H7 (cell line): ENCODE data around the gene THY1. TPM values are rescaled to one million over a fixed set of nuclear protein-coding genes. Genes with fewer than 3 reads are reported as not detected.
A peak's percentile ranks its signal among the peaks of the same experiment; 100 is the strongest.
"Not testable (repeated sequence)": the region's sequence is repeated elsewhere in the genome, so short reads cannot be mapped to it uniquely, and the experiment has no call there.

Experiments
- DNase-seq: peaks from one replicate; pipeline ENCODE4 v3.0.0; 2012
- H3K27me3 ChIP-seq: 2 replicates; pipeline ENCODE4 v1.6.0; 2011; ENCODE audit warnings: mild to moderate bottlenecking, low read length; ENCODE audit not compliant: control insufficient read depth, insufficient read depth
- H3K36me3 ChIP-seq: replicated peaks from 2 replicates; pipeline ENCODE4 v1.5.1; 2011; ENCODE audit warnings: low read length; ENCODE audit not compliant: control insufficient read depth, insufficient read depth
- H3K4me3 ChIP-seq: 2 replicates; pipeline ENCODE4 v1.5.1; 2011; ENCODE audit warnings: low read depth, mild to moderate bottlenecking, control low read depth, low read length, moderate library complexity; ENCODE audit not compliant: insufficient read depth
- total RNA-seq: library from RNA; depleted of rRNA; stranded (reverse); fragments of >200 nt; shearing (Covaris generic); gene quantifications from 2 replicates; pipeline ENCODE4 v1.2.3, GENCODE V29; 2014

THY1 gene
- total RNA-seq, 1 experiment from 2014 or later, result 319 TPM

DNA sequence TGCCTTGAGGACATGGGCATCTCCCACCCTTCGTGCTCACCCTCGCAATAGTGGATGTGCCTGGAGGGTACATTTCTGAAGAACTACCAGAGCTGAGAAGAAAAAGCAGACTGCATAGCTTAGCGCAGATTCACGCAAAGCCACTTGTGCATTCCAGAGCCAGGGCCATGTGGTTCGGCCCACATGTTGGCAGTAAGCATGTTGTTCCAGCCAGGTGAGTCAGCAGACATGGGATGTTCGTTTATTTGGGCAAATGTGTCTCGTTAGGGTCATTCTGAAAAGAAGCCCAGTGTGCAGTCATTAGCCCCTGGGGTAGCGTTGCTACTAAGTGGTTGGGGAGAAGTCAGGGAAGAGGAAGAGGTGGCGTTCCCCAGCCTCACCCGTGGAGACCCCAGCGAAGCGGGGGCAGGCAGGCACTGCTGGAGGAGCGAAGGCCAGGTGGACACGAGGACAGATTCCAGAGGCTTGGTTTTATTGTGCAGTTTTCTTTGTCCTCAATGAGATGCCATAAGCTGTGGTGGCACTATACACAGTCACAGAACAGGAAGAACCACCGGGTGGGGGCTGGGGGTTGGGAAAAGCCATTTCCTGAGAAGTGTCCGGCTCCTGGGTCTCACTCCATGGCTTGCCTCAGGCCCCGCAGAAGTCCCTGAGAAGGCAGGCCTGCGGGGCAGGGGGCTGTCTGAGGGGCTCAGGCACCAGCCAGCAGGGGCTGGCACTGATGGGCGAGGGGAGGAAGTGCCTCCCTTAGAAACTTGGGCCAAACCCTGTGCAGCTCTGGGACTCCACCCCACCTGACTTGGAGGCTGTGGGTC lies 5.0 kb downstream of the THY1 start:
- DNase-seq, result peak; percentile 55
- Histone ChIP-seq H3K27me3 (no peaks in the 10 kb centered on the region; the same call in 1 of the 2 replicates), H3K36me3 (peaks cover 29% of the 10 kb centered on the region), H3K4me3 (no peak overlapping the region)

DNA sequence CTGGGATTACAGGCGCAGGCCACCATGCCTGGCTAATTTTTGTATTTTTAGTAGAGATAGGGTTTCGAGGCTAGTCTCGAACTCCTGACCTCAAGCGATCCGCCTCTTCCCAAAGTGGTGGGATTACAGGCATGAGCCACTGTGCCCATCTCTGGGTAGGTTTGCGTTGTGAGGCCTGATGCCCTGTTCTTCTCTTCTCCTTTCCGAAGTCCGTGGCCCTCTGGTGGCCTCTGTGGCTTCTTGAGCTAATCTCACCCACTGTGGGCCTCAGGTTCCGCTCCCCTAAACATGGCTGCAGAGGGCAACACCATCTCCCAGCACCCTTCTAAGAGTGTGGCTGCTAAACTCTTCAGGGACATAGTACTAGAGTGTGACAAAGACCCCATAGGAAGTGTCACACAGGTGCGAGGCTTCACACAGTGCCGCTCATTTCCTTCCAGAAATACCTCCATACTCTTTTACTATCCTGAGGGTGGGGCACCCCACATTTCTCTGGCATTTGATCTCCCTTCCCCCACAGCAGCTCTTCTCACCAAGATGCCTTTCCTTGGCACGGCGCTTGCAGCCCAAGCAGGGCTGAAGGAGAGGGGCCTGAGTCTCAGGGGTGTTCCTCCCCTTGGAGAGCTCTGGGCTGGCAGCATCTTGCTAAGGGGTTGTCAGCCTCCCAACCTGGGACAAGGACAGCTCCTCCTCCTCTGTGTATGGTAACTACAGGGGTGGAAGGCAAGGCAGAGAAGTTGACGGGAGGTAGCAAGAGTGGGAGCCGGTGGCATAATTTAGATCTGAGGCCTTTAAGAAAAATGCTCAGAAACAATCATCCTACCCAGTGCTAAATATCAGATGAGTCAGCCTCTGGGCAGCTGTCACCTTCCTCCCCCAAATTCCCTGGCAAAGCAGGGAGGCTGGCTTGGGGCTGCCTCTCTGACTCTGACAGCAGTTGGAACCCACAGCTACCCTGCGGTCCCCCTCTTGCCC lies 6.1 kb downstream of the THY1 start:
- H3K4me3 ChIP-seq, result no peak overlapping the region
- peaks cover 29% of the 10 kb centered on the region for H3K36me3 ChIP-seq
- no peaks in the 10 kb centered on the region for H3K27me3 ChIP-seq
- DNase-seq, result peak; percentile 65

DNA sequence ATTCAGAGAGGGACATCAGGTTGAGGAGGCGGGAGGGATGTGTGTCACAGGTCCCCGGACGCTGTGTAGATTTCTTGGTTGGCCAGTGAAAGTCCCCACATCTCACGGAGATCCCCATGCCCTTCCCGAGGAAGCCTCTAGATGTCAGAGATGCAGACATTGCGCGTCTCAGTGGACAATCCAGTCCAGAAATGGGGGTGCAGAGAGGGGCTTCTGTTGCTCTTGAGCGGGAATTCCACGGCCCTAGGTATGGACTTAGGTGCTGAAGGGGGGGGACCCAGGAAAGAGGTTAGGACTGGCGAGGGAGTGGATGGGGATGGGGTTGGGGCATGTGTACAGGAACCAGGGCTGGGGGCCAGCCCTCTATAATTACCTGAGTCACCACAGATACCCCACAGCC lies 7.0 kb downstream of the THY1 start:
- H3K36me3 ChIP-seq, result peaks cover 25% of the 10 kb centered on the region
- peak; percentile 37 for DNase-seq
- no peaks in the 10 kb centered on the region for H3K27me3 ChIP-seq
- no peak overlapping the region for H3K4me3 ChIP-seq

DNA sequence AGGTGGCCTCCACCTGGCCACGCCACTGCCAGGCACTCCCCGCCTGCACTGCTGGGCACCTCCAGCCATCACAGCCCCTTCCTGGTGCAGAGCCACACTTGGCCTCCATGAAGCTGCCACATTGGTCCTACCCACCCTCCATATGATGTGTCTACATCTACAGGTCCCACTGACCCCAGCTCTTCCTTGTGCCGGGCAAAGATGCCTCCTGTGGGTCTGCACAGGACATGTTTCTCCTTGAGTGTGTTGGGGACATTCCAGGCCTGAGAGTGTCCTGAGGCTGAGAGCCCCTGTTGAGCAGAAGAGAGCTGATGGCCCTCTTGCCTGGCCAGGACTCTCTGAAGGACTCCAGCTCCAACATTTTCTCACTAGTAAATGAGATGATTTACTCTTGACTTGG lies 7.5 kb downstream of the THY1 start:
- peaks cover 21% of the 10 kb centered on the region for H3K36me3 ChIP-seq
- no peak overlapping the region for H3K4me3 ChIP-seq
- no peak for DNase-seq
- H3K27me3 ChIP-seq, result no peaks in the 10 kb centered on the region

DNA sequence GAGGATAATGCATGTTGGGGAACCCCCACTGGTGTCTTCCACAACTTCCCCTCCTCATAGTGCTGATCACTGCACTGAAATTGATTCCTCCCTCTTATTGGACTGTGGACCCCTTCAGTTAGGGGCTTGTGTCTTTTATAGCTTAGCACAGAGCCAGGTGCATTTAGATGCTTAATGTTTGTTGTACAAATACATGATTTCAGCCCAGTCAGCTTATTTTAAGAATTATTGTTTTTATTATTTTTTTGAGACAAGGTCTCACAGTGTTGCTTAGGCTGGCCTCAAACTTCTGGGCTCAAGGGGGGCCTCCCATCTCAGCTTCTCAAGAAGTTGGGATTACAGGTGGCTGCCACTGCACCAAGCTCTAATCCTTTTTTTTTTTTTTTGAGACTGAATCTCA lies 8.2 kb downstream of the THY1 start:
- H3K27me3 ChIP-seq, result no peaks in the 10 kb centered on the region

DNA sequence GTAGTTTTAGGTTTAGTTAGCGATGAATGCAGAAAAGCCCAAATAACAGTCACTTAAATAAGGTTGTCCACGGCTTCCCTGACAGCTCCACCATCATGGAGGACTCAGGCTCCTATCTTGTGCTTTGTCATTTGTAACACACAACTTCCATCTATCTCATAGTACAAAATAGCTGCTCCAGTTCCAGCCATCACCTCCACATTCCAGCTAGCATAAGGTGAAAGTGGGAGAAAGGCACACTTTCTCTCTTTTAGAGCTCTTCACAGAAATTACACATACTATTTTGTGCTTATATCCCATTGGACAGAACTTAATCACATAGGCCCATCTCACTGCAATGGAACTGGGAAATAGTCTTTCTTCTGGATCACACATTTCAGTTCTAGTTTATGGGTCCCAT lies 8.7 kb downstream of the THY1 start:
- Histone ChIP-seq H3K27me3 (no peaks in the 10 kb centered on the region), H3K4me3 (no peak overlapping the region), H3K36me3 (peaks cover 9% of the 10 kb centered on the region)
- no peak for DNase-seq

More for the DNA sequence above, 8.2 kb downstream of the THY1 start:
- H3K4me3 ChIP-seq, result no peak overlapping the region
- DNase-seq, result no peak
- peaks cover 13% of the 10 kb centered on the region for H3K36me3 ChIP-seq

DNA sequence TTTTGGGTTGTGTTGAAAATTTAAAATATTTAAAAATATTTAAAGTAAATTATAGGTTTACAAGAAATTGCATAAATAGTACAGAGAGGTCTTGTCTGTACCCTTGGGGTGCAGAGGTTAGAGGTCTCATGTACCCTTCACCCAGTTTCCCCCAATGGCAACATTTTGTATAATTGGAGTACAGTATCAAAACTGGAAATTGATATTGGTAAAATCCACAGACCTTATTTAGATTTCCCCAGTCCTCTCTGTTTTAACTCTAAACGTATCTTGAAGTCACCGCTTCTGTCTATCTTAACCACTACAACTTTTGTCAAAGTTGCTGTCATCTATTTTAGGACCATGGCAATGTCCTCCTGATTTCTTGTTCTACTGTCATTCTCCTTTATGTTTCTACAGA lies 10.9 kb downstream of the THY1 start:
- H3K4me3 ChIP-seq, result no peak overlapping the region
- H3K27me3 ChIP-seq, result no peaks in the 10 kb centered on the region
- no peaks in the 10 kb centered on the region for H3K36me3 ChIP-seq
- DNase-seq, result no peak

DNA sequence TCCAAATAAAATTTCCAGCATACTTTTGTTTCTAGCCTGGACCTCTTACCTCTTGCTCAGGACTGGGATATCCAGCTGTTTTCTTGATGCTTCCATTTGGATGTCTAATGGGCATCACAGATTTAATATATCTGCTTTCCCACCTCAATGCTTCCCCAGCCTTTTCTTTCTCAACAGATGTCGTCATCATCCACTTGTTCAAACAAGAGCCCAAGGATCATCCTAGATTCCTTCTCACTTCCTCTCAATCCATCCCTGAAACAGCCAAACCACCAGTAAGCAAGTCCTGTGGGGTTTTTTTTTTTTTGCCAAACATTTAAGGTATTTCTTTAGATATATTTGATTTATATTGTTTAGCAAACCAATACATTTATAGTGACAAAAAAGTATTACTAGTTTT lies 12.5 kb downstream of the THY1 start:
- Histone ChIP-seq H3K36me3 (no peaks in the 10 kb centered on the region), H3K27me3 (no peaks in the 10 kb centered on the region), H3K4me3 (no peak overlapping the region)
- DNase-seq, result no peak

DNA sequence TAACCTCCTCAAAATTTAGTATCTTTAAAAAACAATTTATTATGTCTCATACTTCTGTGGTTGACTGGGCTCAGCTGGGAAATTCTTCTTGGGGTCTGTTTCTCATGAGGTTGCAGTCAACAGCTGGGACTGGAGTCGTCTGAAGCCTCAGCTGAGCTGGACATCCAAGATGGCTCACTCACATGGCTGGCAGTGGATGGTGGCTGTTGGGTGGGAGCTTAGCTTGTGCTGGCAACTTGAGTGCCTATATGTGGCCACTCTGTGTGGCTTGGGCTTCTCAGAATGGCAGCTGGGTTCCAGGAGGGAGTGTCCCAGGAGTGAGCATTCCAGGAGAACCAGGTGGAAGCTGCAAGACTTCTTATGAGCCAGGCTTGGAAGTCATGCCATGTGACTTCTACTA lies 13.2 kb downstream of the THY1 start:
- Histone ChIP-seq H3K4me3 (no peak overlapping the region), H3K36me3 (no peaks in the 10 kb centered on the region), H3K27me3 (no peaks in the 10 kb centered on the region)
- no peak for DNase-seq

DNA sequence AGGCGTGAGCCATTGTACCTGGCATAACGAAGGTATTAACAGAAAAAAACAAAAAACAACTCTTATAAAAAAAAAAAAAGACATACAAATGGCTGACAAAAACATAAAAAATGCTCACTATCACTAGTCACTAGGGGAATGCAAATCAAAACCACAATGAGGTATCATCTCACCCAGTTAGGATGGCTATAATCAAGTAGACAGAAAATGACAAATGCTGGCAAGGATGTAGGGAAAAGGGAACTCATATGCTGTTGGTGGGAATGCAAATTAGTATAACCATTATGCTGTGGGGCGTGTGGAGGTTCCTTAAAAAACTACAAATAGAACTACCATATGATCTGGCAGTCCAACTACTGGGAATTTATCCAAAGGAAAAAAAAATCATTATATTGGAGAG lies 17.0 kb downstream of the THY1 start:
- H3K4me3 ChIP-seq, result no peak overlapping the region
- H3K27me3 ChIP-seq, result no peaks in the 10 kb centered on the region
- no peaks in the 10 kb centered on the region for H3K36me3 ChIP-seq
- DNase-seq, result no peak

DNA sequence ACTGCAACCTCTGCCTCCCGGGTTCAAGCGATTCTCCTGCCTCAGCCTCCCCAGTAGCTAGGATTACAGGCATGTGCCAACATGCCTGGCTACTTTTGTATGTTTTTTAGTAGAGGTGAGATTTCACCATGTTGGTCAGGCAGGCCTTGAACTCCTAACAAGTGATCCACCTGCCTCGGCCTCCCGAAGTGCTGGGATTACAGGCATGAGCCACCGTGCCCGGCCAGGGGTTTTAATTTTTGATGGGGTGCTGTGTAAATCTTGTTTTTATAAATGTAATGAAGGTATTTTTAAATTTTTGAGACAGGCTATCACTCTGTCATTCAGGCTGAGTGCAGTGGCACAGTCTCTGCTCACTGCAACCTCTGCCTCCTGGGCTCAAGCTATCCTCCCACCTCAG lies 17.5 kb downstream of the THY1 start:
- not testable (repeated sequence) for DNase-seq, H3K27me3 ChIP-seq, H3K4me3 ChIP-seq, H3K36me3 ChIP-seq

DNA sequence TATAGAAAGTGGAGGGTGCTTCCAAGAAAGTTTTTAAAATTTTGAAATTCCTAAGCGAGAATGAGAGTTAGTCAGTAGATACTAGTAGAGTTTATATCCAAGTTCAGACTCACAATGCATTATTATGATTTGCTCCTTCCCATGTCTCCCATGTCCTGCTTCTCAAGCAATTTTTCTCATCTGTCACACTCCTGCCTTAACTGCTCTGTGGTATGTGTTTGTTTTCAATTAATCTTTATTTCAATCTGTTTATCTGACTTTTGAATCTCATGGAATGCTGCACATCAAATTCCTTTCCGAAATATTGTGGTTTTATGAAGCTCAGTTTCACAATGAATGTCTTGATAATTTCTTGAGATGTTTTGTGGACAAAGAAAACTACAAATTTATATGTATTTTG lies 18.1 kb downstream of the THY1 start:
- DNase-seq, result no peak
- Histone ChIP-seq H3K4me3 (no peak overlapping the region), H3K27me3 (no peaks in the 10 kb centered on the region), H3K36me3 (no peaks in the 10 kb centered on the region)

DNA sequence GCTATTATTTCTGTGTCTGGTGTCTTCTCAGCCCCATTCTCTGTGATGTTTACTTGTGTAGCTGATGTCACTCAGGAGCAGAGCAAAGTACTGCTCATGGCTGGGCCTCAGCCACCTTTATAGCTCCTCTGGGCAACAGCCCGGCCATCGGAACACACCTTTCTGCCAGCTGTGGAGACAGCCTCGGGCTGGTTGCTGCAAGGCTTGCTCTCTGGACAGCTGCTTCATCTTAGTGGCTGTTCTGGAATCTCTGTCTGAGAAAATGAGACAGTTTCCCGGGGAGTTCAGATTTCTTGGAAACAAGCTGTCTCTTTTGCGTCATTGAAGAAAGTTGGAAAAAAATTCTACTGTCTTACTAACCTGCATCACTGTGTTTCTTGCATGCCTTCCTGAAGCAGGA lies 20.0 kb downstream of the THY1 start:
- Histone ChIP-seq H3K4me3 (no peak overlapping the region), H3K36me3 (no peaks in the 10 kb centered on the region), H3K27me3 (no peaks in the 10 kb centered on the region)
- DNase-seq, result no peak

DNA sequence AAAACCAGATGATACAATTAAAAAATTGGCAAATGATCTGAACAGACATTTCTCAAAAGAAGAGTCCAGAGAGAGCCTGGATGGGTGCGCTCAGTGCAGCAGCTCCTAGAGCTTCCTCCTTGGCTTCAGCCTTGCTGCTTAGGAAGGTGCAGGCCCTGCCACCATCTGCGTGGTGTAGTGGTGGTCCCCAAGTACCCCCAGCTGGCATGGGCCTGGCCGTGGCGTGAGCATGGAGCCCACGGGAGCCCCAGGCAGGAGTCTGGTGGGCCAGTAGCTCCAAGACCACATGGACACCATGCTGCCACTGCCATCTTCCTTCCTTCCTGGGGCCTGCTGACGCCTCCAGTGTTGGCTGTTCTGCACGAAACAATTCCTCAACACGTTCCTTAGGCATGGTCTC lies 20.5 kb downstream of the THY1 start:
- DNase-seq, result no peak
- no peak overlapping the region for H3K4me3 ChIP-seq
- no peaks in the 10 kb centered on the region for H3K27me3 ChIP-seq
- H3K36me3 ChIP-seq, result no peaks in the 10 kb centered on the region

DNA sequence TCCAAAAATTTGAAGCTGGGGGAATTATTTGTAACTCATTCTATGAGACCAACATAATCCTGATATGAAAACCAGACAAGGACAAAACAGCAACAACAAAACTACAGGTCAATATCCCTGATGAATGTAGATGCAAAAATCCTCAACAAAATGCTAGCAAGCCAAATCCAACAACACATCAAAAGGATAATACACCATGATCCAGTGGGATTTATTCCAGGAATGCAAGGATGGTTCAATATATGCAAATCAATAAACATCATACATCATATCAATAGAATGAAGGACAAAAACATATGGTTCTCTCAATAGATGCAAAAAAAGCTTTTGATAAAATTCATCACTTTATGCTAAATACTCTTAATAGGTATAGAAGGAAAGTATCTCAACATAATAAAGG lies 22.1 kb downstream of the THY1 start:
- H3K36me3 ChIP-seq, result no peaks in the 10 kb centered on the region
- DNase-seq, result no peak
- H3K4me3 ChIP-seq, result no peak overlapping the region
- no peaks in the 10 kb centered on the region for H3K27me3 ChIP-seq
